ENCODE data around the gene PPCDC.

PPCDC gene

GRCh38 chr15:75036212-75036616 is 12.8 kb downstream of the PPCDC start:
- no peak for DNase-seq (ENCODE audit: extremely low spot score)
- no peak for TF ChIP-seq LEF1 (IDR thresholded peaks at IDR 0.05; ENCODE audit: borderline replicate concordance)
- TF ChIP-seq ZNF384 (IDR thresholded peaks at IDR 0.05): no peak
- no peak for TF ChIP-seq L3MBTL2 (conservative IDR thresholded peaks at IDR 0.05)
- no peak for TF ChIP-seq FOXA1 (IDR thresholded peaks at IDR 0.05)
- no peak for TF ChIP-seq FOXK2 (IDR thresholded peaks at IDR 0.05)
- TF ChIP-seq BHLHE40 (IDR thresholded peaks at IDR 0.05; ENCODE audit: borderline replicate concordance): no peak
- TF ChIP-seq FOXM1 (IDR thresholded peaks at IDR 0.05; ENCODE audit: borderline replicate concordance): no peak
- TF ChIP-seq ARNT (IDR thresholded peaks at IDR 0.05): no peak
- TF ChIP-seq TARDBP (IDR thresholded peaks at IDR 0.05): no peak
- no peak for TF ChIP-seq ELF4 (IDR thresholded peaks at IDR 0.05)
- no peak for TF ChIP-seq PKNOX1 (IDR thresholded peaks at IDR 0.05)
- no peak for TF ChIP-seq HDGF (IDR thresholded peaks at IDR 0.05; ENCODE audit: borderline replicate concordance)
- TF ChIP-seq SP1 (IDR thresholded peaks at IDR 0.05): no peak
- ChIA-PET POLR2A (interaction anchor here (0.7 to 2.5 kb wide), 4 partner anchors 13 to 184 kb away, joined by 3 to 17 read pairs (median 6); partner anchors contain the start of genes C15orf39 and PPCDC), CTCF (interaction anchor here (2.4 kb wide), 1 partner anchor 168 kb away, joined by 12 read pairs; no protein-coding TSS in a partner anchor)

- POLR2A ChIA-PET: interaction anchor here (0.7 to 2.5 kb wide), 4 partner anchors 14 to 588 kb away, joined by 3 to 17 read pairs (median 6); partner anchors contain the start of genes C15orf39 and PPCDC
- DNase-seq (ENCODE audit: extremely low spot score): no peak
- CTCF ChIA-PET: interaction anchor here (0.8 to 2.4 kb wide), 3 partner anchors 8 to 167 kb away, joined by 3 to 12 read pairs (median 3); partner anchors contain the start of gene C15orf39
- no peak for TF ChIP-seq BHLHE40 (IDR thresholded peaks at IDR 0.05; ENCODE audit: borderline replicate concordance)
- TF ChIP-seq SP1 (IDR thresholded peaks at IDR 0.05): no peak
- no peak for TF ChIP-seq CTBP1 (IDR thresholded peaks at IDR 0.05; ENCODE audit: borderline replicate concordance)
- no peak for TF ChIP-seq SUZ12 (IDR thresholded peaks at IDR 0.05)
- no peak for TF ChIP-seq ELF4 (IDR thresholded peaks at IDR 0.05)
- TF ChIP-seq LEF1 (IDR thresholded peaks at IDR 0.05; ENCODE audit: borderline replicate concordance): no peak
Observed at GRCh38 chr15:75037685-75038084, 14.3 kb downstream of the PPCDC start.

- CTCF ChIA-PET: interaction anchor here (0.8 to 2.4 kb wide), 3 partner anchors 9 to 166 kb away, joined by 3 to 12 read pairs (median 3); partner anchors contain the start of gene C15orf39
- POLR2A ChIA-PET: interaction anchor here (0.7 to 2.5 kb wide), 4 partner anchors 15 to 588 kb away, joined by 3 to 17 read pairs (median 6); partner anchors contain the start of genes C15orf39 and PPCDC
- TF ChIP-seq L3MBTL2 (conservative IDR thresholded peaks at IDR 0.05) (no peak), SP1 (IDR thresholded peaks at IDR 0.05) (no peak), FOXA1 (IDR thresholded peaks at IDR 0.05) (no peak), FOXK2 (IDR thresholded peaks at IDR 0.05) (no peak), HDGF (IDR thresholded peaks at IDR 0.05; ENCODE audit: borderline replicate concordance) (no peak), PKNOX1 (IDR thresholded peaks at IDR 0.05) (no peak), NFRKB (IDR thresholded peaks at IDR 0.05) (no peak), BHLHE40 (IDR thresholded peaks at IDR 0.05; ENCODE audit: borderline replicate concordance) (no peak), FOXM1 (IDR thresholded peaks at IDR 0.05; ENCODE audit: borderline replicate concordance) (no peak), TARDBP (IDR thresholded peaks at IDR 0.05) (no peak), SUZ12 (IDR thresholded peaks at IDR 0.05) (no peak), ARNT (IDR thresholded peaks at IDR 0.05) (no peak), CTBP1 (IDR thresholded peaks at IDR 0.05; ENCODE audit: borderline replicate concordance) (no peak)
Observed at GRCh38 chr15:75038231-75038630, 14.8 kb downstream of the PPCDC start.

GRCh38 chr15:75042730-75043508 is 19.5 kb downstream of the PPCDC start:
- ChIA-PET CTCF (interaction anchor here (0.7 to 1.6 kb wide), 6 partner anchors 13 to 161 kb away, joined by 3 to 16 read pairs (median 4); no protein-coding TSS in a partner anchor), POLR2A (interaction anchor here (0.8 to 1.5 kb wide), 4 partner anchors 9 to 162 kb away, joined by 3 to 4 read pairs (median 3); partner anchors contain the start of gene RPP25)
- DNase-seq (ENCODE audit: extremely low spot score): no peak
- TF ChIP-seq ZNF384 (IDR thresholded peaks at IDR 0.05): no peak
- TF ChIP-seq SUZ12 (IDR thresholded peaks at IDR 0.05): no peak
- no peak for TF ChIP-seq ELF4 (IDR thresholded peaks at IDR 0.05)

More at GRCh38 chr15:75038231-75038630, 14.8 kb downstream of the PPCDC start:
- DNase-seq (ENCODE audit: extremely low spot score): no peak

GRCh38 chr15:75043509-75044257 is 20.3 kb downstream of the PPCDC start:
- TF ChIP-seq FOXK2 (IDR thresholded peaks at IDR 0.05) (no peak), BHLHE40 (IDR thresholded peaks at IDR 0.05; ENCODE audit: borderline replicate concordance) (no peak), ELF4 (IDR thresholded peaks at IDR 0.05) (no peak), TARDBP (IDR thresholded peaks at IDR 0.05) (no peak), LEF1 (IDR thresholded peaks at IDR 0.05; ENCODE audit: borderline replicate concordance) (no peak), L3MBTL2 (conservative IDR thresholded peaks at IDR 0.05) (no peak), ARNT (IDR thresholded peaks at IDR 0.05) (no peak), SP1 (IDR thresholded peaks at IDR 0.05) (no peak), CTBP1 (IDR thresholded peaks at IDR 0.05; ENCODE audit: borderline replicate concordance) (no peak), SUZ12 (IDR thresholded peaks at IDR 0.05) (no peak), FOXM1 (IDR thresholded peaks at IDR 0.05; ENCODE audit: borderline replicate concordance) (no peak), PKNOX1 (IDR thresholded peaks at IDR 0.05) (no peak), FOXA1 (IDR thresholded peaks at IDR 0.05) (no peak), NFRKB (IDR thresholded peaks at IDR 0.05) (no peak), HDGF (IDR thresholded peaks at IDR 0.05; ENCODE audit: borderline replicate concordance) (no peak), ZNF384 (IDR thresholded peaks at IDR 0.05) (no peak)
- CTCF ChIA-PET: interaction anchor here (0.7 to 1.6 kb wide), 6 partner anchors 14 to 161 kb away, joined by 3 to 16 read pairs (median 4); no protein-coding TSS in a partner anchor
- POLR2A ChIA-PET: interaction anchor here (0.8 to 1.5 kb wide), 5 partner anchors 10 to 161 kb away, joined by 3 to 4 read pairs (median 3); partner anchors contain the start of gene RPP25
- DNase-seq (ENCODE audit: extremely low spot score): no peak

Measured in HEK293T (cell line).